NCI-H69 (cell line): ENCODE data around the gene SAMD14.

Experiments used
- DNase-seq: peaks from one replicate; lab custom pipeline; 2025; lab: John Stamatoyannopoulos, UW

Gene SAMD14

DNA sequence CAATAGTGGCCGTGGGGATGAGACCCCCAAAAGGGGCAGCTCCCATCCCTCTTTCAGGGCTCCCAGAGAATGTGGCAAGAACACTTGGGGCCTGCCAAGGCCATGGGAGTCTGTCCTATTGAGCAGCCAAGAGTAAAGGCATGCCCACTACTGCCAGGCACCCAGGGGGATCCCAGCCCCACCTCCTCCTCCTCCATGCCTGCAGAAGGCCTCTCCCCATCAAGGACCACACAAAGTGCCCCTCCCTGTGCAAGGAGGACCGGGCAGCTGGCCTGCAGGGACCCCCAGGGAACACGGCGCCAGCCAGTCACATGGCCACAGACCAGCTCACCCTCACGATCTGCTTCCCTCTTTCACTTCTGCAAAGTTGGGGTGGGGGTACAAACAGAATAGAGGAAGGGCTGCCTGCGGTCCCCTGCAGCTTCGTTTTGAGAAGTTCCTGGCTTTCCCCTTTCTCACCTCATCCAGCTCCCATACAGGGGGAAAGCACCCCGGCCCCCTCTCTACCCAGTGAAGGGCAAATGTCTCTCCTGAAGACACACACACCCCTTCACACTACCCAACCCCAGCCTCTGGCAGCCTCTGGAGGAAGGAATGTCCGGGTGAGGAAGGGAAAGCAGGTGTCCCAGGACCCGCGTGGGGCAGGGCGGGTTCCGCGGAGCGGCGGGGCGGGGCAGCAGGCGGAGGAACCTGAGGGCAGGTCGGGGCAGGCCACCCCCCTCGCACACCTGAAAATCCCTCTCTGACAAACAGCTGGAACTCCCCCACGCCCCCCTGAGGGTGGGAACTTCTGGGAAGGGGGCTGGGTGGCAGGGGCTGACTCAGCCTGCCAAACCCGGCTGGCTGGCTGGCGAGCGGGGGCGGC is 18.5 kb upstream of the SAMD14 start:
- DNase-seq: peak; percentile 60

DNA sequence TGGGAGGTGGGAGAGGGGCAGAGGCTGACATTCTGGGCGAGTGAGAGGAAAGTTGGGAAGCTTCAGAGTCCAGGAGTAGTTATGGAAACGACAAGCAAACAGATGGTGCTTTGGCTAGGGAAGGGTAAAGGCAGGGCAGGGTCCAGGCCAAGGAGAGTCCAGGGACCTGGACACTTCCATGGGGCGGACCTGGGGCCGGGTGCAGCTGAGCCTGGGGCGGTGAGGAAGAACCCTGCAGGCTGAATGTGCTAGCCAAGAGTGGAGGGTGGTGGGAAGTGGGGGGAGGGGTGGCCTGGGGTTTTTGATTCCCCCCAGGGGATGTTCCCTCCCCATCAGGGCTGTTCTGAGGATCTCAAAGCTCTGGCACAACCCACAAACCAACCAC is 17.9 kb upstream of the SAMD14 start:
- no peak for DNase-seq

DNA sequence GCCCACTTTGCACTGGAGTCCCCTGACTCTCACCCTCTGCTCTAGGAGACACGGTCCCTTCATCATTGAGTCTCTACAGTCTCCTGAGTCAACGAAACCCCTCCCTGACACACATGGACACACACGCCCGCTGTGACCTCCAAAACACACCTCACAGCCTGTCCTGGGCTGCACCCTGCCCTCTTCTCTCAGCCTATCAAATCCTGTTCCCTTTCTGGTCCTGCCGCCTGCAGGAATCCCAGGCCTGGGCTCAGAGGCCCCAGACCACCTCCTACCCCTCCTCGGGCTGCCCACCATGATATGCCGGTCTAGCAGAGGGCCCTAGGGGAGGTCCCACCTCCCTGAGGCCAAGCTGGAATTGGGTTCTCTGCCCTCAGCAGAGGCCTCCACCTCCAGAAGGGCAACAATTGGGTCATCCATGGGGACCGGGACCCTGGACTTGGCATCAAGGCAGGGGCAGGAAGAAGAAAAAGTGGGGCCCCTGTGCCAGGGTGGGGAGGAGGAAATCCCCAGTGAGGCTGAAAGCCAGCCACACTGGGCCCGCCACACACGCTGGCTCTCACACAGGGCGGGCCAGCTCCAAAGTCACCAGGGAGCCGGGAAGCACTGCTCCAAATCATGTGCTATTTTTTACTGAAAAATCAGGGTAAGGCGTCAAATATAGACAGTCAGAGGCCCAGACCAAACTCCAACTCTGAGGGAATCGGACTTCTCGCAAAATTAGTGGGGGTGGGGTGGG is 17.1 kb upstream of the SAMD14 start:
- DNase-seq: no peak

DNA sequence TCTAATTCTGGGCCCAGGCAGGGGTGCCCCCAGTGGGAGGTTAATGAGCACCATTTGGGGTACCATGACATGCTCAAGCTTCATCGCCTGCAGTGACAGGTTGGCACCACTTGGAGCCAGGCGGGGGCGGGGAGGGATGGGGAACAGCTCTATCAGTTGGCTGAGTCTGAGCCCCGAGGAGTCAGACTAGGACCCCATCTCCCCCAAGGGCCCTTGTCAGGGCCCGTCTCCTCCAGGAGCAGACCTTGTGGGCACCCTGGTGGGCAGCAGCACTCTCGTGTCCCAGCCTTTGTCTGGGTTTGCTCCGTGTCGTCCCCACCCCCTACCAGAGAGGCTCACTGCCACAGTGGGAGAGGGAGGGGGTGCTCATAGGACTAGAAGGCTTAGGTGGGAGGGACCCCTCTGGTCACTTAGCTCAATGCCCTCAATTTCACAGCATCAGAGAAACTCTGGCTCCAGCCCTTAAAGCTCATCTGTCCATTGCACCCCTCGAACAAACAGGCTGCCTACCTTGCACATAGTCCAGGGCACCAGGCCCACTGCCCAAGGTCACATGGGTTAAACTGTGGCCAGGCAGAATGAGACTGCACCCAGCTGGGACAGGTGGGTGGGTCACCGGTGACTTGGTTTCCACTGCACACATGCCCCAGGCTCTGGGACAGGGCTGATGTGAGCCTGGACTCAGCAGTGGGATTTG is 16.4 kb upstream of the SAMD14 start:
- DNase-seq: no peak

DNA sequence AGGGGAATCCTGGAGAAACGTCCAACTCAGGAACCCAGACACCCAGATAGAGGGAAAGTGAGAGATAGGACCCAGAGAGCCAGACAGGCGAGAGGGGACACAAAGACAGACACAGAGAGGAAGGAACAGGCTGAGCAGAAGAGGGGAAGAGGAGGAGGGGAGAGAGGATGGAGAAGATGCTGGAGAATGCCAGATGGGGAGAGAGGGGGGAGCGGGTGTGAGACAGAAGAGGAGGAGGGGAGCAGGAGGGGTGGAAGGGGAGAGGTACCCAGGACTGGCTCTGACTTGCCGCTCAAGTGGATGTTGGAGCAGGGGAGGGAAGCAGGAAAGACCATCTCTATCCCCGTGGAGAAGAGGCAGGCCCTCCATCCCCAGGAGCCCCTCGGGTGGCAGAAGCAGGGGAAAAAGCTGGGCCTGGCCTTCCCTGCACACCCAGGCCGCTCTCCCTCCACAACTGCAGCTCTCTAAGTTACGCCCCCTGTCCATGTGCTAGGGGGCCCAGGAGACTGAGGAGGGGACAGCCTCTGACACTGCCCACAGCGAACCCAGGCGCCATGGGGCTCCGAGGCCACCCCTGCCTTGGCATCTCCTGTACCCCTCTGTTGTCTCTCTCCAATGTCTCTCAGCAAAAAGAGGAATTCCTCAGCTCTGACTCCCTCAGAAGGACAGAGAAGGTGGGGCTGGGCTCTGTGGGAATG is 15.7 kb upstream of the SAMD14 start:
- no peak for DNase-seq

DNA sequence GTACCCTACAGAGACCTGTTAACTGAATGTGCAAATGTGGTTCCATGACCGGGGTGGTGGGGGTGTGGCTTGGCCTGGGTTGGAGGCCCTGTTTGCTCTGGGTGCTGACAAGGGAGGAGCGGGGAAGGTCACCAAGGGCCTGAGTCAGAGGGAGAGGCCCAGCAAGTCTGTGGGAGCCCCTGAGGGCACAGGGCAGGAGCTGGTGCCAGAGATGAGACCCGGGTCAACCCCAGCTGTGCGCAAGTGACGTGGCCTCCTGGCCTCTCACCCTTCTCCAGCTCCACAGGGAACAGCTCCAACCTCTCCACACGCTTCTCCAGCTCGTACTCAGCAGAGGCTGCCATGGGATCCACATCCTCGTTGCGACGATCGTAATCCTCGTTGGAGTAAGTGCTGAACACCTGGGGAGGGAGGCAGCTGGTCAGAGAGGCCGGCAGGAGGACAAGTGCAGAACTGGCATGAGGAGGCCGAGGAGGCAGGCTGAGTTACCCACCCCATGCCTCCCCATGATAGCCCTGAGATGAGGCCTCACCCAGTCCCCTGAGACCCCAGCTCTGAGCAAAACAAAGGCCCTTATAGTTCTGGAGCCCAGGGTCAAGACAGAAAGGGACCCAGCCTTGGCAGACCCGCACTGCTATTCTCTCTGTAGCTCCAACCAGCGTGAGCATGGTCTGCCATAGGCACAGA is 15.0 kb upstream of the SAMD14 start:
- DNase-seq: no peak

DNA sequence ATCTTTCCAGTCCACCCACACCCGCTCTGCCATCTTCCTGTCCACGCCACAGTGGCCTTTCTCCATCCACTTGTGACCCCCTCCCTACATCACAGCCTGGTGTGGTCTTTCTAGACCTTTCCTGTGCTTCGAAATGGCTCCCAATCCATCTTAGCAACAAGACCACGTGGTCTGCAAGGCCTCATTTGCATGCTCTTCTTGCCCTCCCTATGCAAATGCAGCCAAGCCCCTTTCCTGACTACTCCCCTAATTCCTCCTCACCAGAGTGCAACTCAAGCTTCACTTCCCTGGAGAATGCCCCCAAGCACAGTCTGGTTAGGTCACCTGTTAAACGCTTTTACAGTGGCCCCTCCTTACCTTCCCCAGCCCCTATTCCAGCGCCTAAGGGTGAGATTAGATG is 14.4 kb upstream of the SAMD14 start:
- no peak for DNase-seq

DNA sequence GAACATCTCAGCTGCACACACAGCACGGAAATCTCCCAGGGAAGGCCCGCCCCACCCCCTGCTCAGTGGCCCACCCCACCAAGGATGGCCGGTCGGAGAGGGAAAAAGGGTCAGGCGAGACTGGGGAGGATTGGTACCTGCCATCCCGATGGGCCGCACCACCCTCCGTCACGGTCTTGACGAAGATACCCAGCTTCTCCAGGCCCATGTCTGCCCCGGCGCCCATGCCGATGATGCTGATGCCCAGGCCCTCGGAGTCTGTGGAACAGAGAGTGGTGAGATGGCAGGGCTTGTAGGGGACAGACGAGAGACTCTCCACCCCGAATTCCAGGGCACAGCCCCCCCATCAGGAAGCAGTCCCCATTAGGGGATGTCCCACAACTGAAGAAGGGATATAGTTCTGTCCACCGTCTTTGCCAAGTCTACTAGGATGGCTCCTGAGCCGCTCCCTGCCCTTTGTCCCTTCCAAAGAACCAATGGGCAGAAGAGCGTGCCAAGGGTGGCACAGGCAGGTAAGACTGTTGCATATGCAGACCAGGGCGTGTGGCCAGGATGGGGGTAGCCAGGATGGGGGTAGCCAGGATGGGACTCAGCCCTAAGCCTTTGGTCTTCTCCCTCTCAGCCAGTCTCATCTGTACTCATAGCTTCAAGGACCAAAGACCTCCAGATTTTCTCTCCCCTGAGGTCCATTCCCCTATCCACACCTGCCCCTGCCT is 13.7 kb upstream of the SAMD14 start:
- no peak for DNase-seq

DNA sequence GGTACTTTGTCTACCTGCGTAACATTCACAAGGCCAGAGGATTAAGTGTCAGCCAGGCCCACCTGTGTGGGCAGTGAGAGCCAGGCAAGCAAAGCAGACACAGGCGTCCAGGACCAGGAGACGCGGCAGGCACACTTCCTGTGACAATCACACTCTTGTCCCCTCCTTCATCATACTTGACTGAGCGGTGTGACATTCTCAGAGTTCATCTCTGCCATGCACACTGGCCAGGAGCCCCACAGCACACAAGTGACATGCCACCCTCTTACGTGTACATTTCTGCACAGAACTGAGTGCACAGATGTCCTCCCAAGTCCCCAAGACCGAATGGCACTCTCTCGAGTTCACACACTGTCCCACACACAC is 11.8 kb upstream of the SAMD14 start:
- DNase-seq: no peak

DNA sequence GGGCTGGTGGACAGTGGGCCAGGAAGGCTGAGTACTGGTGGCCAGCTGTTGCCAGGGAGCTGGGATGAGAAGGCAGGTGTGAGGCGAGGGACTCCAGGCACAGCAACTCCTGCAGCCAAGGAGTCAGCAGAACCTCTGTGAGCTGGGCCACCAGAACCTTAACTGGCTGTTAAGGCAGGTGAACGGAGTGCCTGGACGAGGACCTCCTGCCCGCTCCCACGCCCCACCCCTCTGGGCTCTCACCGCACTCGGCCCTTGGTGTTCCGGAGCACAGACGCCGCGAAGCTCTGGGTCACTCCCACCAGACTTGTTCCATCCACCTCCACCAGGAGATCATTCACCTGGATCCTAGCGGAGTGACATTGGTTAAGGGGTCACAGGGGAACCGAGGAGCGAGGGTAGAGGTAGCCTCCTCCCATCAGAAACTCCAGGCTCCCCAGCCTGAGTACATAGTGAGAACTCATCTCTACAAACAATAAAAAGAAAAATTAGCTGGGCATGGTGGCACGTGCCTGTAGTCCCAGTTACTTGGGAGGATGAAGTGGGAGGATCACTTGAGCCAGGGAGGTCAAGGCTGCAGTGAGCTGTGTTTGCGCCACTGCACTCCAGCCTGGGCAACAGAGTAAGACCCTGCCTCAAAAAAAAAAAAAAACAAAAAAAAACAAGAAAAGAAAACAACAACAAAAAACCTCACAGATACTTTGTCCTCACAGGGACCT is 11.2 kb upstream of the SAMD14 start:
- DNase-seq: no peak

DNA sequence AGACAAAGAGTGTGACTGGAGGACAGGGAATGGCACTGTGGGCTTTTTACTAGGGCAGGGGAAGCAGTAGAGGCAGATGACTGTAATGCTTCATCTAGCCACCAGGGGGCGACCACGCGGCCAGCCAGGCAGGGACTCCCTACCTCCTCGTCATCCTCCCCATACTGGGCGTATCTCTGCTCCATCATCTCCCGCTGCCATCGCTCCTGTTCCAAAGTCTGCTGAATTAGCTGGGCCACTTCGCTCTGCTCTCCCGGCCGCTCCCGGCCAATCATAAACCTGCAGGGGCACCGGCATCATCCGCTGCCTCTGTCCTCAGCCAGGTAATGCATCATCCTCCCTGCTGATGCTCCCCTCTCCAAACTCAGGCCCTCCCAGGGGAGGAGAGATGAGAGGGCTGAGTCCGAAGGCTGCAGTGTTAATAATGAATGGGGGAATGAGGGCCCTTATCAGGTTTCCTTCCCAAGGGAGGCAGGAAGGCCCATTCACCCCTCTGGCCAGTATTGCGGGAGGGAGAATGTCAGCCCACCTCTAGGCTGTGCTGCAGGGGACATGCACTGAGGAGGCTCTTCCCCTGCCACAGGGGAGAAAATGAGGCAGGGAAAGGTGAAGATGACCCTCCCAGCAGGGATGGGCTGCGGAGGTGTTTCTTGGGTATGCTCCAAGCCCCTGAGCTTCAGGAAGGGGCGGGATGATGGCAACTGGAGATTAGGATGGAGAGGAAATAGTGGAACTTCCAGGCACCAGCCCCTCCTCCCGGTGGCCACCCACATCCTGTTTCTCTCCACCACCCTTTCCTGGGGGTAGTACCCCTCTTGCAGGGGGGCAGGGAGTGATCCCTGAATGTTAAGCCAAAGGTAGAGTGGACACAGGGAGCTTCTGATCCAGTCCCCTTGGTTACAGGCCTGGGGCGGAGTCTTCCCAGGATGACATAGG is 10.3 kb upstream of the SAMD14 start:
- peak; percentile 59 for DNase-seq

DNA sequence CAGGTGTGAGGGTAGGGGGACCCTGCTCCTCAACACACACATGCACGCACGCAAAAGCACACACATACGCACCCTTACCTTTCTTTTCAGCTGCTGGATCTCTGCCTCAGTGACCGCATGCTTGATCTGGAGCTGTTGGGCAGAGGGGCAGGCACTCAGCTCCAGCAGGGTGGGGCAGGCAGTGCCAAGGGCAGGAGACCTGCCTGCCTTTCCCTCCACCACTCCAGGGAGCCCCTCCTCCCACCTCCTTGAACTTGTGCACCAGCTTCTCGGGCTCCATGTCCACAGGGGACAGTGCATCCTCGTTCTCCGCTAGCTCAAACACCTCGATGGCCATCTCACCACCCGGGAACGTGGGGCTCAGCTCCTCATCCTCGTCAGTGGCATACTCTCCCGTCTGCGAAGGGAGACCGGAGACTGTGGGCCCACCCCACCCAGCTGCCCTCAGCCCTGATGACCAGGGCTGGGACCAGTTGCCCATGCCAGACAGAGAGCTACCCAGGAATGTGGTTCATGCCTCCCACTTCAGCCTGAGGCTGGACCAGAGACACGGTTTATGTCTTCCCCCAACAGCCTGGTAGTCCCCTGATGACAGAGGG is 9.3 kb upstream of the SAMD14 start:
- DNase-seq: no peak

DNA sequence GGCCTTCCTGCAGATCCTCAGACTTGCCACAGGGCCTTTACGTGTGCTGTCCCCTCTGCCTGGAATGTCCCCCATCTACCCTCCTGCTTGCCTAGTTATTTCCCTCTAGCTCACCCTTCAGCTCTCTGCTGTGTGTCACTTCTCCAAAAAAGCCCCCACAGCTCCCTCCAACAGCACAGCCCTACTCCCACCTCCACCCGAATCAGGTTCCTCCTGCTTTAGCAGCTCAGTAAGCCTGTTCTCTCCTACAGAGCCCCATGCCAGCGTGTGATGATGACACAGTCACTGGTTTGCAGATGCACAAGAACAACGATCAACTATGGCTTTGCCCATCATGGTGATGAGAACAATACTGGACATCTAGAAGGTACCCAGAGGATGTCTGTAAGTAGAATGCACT is 7.1 kb upstream of the SAMD14 start:
- DNase-seq: no peak

DNA sequence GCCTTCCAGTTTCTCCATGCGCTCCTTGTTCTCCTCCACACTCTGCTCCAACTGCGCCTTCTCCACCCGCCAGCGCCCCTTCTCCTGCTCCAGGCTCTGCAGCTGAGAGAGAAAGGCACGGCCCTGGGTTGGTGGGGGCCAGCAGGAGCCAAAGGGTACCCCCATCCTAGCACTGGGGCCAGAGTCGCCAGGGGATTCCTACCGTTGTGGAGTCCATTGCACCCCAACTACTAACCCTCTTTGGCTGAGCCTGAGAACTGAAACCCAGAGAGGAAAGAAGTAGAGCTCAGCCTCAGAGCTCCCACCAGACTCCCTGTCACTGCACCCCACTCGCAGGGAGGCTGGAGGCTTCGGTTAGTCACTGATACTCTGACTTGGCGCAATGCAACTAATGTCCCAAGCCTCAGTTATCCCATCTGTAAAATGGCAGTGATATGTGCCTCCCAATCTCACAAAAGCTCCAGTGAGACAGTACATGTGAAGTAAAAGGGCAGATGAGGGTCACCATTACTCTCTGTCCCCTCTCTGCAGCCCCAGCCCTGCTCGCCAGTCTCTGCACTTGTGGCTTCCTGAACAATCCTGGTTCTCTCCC is 6.2 kb upstream of the SAMD14 start:
- DNase-seq: no peak

DNA sequence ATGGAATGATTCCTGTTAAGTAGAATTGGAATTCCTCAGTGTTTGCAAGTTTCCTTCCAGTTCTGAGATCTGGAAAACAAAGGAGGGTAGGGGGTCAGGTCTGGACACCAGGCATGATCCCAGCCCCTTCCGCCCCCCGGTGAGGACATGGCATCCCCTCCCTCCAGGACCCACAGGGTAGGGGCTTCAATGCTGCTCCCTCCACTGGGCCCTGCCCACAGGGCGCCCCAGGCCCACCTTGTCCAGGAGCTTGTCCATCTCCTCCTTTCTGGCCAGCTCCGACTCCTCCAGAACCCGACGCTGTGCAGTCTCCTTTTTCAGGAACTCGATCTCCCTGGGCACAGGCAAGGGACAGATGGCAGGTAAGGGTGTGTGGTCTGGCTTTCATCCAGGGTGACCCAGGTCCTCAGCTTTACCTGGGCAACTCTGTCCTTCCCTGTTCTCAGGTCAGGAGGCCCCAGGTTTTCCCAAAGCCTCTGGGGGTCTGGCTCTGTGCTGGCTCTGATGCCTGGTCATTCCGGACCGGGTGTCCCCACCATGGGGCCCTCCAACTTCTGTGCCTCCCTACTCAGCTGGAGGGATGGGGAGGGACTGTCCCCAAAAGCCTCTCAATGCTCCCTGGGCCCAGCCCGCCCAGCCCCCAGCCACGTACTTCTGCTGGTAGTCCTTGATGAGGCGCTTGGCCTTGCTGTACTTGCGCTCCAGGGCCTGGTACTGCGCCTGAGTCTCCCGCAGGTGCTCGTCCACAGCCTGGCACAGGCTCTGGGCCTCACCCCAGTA is 5.5 kb upstream of the SAMD14 start:
- DNase-seq: no peak

DNA sequence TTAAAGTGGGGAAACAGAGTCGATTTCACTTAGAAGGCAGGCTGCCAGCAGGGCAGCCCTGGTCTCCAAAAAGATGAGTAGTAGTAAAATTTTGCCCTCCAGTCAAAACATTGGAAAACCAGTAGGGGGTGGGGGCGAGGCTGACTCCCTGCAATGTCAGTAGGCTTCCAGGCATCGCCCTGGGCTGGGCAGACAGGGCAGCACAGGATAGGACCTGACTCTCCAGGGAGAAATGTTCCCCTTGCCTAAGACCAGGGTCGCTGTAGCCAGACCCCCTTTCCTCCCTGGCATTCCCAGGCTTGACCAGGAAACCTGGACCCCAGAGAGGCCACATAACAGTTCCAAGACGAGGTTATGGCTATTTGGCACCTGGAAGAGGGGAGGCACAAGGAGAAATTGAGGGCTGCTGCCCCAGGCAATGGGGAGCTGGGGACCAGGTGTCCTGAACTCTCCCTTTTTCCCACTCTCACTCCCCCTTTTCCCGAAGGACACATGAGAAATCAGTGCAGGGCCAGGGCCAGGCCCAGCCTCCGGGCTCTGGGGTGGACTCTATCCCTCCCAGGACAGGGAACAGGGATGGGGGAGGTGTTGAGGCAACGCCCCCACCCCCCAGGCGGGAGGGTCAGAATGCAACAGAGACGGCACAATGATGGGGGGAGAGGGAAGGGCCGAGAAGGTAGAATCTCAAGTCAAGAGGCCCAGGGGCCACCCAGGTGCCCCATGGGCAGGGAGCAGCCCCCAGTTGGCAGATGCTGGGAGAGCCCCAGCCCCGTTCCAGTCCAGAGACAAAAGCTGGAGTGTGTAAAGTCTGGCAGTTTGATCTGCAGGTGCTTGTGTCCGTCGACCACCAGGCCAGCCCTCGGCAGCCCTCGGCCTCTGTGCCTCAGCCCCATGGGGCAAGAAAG is 4.5 kb upstream of the SAMD14 start:
- peak; percentile 26 for DNase-seq

DNA sequence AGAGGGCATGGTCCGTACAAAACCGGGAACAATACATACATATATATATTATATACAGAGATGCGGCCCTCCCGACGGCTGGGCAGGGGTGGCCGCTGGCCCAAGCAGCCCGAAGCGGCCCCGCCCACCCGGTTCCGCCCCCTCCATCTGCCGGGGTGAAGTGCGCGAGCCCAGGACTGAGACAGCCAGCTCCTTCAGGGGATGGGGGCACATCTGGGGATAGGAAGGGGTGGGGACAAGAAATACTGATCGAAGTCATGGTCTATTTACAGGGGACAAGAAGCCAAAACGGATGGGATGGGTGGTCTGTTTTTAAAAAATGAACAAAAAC is 3.8 kb upstream of the SAMD14 start:
- DNase-seq: peak; percentile 33
